PFSK-1 (cell line): ENCODE data around the gene SNX9.

ENCODE experiments used
- FOXP2 ChIP-seq: optimal IDR thresholded peaks from 2 replicates; pipeline ENCODE3; 2011; ENCODE audit warnings: borderline replicate concordance, control low read depth, inconsistent platforms; ENCODE audit not compliant: insufficient read depth; ENCODE audit errors: extremely low read length, extremely low read depth
- POLR2AphosphoS5 ChIP-seq: IDR thresholded peaks from 2 replicates; pipeline ENCODE4 v1.6.1; 2012; ENCODE audit warnings: low read depth, mild to moderate bottlenecking, control low read depth, low read length, moderate library complexity
- SIN3A ChIP-seq: IDR thresholded peaks from 2 replicates; pipeline ENCODE4 v1.6.1; 2012; ENCODE audit warnings: mild to moderate bottlenecking, low read length, moderate library complexity, borderline replicate concordance; ENCODE audit not compliant: insufficient read depth
- TAF1 ChIP-seq: IDR thresholded peaks from 2 replicates; pipeline ENCODE4 v1.6.1; 2012; ENCODE audit warnings: low read length, control low read depth, borderline replicate concordance; ENCODE audit not compliant: insufficient read depth
- TF ChIP-seq, protein P1 (sequence below), 2 experiments: IDR thresholded peaks; 2 replicates each; pipeline versions ENCODE4 v1.6.1 to v1.8.0; 2011 to 2012; ENCODE audit warnings: low read depth in 2 of 2, low read length in 2 of 2, control low read depth in 1 of 2, inconsistent platforms in 1 of 2, mild to moderate bottlenecking in 1 of 2, moderate library complexity in 1 of 2; ENCODE audit not compliant: insufficient read depth in 1 of 2

Gene SNX9

DNA sequence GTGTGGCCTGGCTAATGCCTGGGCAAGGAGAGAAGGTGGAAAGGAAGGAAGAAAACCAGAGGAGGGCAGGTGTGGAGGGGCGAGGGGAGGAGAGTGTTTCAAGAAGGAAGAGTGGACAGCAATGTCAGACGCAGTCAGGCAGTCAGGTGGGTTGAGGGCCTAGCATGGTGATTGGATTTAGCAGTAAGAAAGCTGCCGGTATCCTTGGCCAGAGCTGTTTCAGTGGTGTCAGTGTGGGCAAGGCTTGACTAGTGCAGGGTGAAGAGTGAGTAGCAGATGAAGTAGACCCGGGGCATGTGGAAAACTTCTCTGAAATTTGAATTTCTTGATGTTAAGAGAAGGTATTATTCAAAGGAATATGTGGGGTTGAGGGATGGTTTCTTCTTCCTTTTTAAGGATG lies 27.0 kb downstream of the SNX9 start:
- TF ChIP-seq, protein P1, sequence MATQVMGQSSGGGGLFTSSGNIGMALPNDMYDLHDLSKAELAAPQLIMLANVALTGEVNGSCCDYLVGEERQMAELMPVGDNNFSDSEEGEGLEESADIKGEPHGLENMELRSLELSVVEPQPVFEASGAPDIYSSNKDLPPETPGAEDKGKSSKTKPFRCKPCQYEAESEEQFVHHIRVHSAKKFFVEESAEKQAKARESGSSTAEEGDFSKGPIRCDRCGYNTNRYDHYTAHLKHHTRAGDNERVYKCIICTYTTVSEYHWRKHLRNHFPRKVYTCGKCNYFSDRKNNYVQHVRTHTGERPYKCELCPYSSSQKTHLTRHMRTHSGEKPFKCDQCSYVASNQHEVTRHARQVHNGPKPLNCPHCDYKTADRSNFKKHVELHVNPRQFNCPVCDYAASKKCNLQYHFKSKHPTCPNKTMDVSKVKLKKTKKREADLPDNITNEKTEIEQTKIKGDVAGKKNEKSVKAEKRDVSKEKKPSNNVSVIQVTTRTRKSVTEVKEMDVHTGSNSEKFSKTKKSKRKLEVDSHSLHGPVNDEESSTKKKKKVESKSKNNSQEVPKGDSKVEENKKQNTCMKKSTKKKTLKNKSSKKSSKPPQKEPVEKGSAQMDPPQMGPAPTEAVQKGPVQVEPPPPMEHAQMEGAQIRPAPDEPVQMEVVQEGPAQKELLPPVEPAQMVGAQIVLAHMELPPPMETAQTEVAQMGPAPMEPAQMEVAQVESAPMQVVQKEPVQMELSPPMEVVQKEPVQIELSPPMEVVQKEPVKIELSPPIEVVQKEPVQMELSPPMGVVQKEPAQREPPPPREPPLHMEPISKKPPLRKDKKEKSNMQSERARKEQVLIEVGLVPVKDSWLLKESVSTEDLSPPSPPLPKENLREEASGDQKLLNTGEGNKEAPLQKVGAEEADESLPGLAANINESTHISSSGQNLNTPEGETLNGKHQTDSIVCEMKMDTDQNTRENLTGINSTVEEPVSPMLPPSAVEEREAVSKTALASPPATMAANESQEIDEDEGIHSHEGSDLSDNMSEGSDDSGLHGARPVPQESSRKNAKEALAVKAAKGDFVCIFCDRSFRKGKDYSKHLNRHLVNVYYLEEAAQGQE (IDR thresholded peaks at IDR 0.05; ENCODE audit: insufficient read depth in 1 of 2, low read depth in 2 of 2, low read length in 2 of 2) = no peak
- TF ChIP-seq SIN3A (no peak), FOXP2 (no peak), POLR2AphosphoS5 (no peak), TAF1 (no peak)

GRCh38 chr6:157853018-157853805 lies 30.2 kb downstream of the SNX9 start:
- TF ChIP-seq POLR2AphosphoS5 (no peak), TAF1 (no peak), SIN3A (no peak), FOXP2 (no peak)
- TF ChIP-seq, protein P1 (IDR thresholded peaks at IDR 0.05; ENCODE audit: insufficient read depth in 1 of 2, low read depth in 2 of 2, low read length in 2 of 2) = no peak

GRCh38 chr6:157853902-157854502 lies 31.0 kb downstream of the SNX9 start:
- TF ChIP-seq SIN3A (no peak), POLR2AphosphoS5 (no peak)

DNA sequence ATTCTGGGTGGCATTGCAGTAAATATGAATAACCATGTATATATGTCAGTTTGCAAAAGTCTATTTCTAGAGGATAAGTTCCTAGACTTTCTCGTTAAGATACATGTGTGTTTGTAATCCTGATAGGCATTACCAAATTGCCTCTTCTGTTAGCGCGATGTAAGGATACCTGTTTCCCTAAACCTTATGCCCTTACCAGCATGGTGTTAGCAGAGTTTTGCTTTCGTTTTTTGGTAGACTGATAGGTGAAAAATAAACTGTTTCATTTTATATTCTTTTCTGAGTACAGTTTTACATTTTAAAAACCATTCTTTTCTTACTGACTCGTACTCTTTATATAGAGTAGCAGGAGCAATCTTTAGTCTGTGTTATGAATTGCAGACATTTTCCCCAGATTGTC lies 32.3 kb downstream of the SNX9 start:
- TF ChIP-seq POLR2AphosphoS5 (no peak), SIN3A (no peak)
- TF ChIP-seq, protein P1 (IDR thresholded peaks at IDR 0.05; ENCODE audit: insufficient read depth in 1 of 2, low read depth in 2 of 2, low read length in 2 of 2) = no peak

GRCh38 chr6:157859775-157860504 lies 36.9 kb downstream of the SNX9 start:
- TF ChIP-seq, protein P1 (IDR thresholded peaks at IDR 0.05; ENCODE audit: insufficient read depth in 1 of 2, low read depth in 2 of 2, low read length in 2 of 2) = no peak
- TF ChIP-seq SIN3A (no peak), TAF1 (no peak), FOXP2 (no peak), POLR2AphosphoS5 (no peak)
